ENCODE results near the gene SGTA.

- TF ChIP-seq CTCF (conservative IDR thresholded peaks at IDR 0.05; ENCODE audit: low read depth, low read length) (no peak), POLR2A (IDR thresholded peaks at IDR 0.05; ENCODE audit: low read depth, low read length) (no peak), RAD21 (IDR thresholded peaks at IDR 0.05; ENCODE audit: low read length) (no peak), RFX5 (IDR thresholded peaks at IDR 0.05; ENCODE audit: low read depth, low read length) (no peak), SMC3 (IDR thresholded peaks at IDR 0.05; ENCODE audit: low read depth, low read length) (no peak), USF2 (IDR thresholded peaks at IDR 0.05; ENCODE audit: low read depth, low read length) (no peak), RCOR1 (IDR thresholded peaks at IDR 0.05; ENCODE audit: insufficient replicate concordance, low read length) (no peak), FOS (IDR thresholded peaks at IDR 0.05; ENCODE audit: low read depth, low read length) (no peak), CEBPB (IDR thresholded peaks at IDR 0.05; ENCODE audit: low read depth, low read length) (no peak), MAZ (IDR thresholded peaks at IDR 0.05; ENCODE audit: borderline replicate concordance, low read depth, low read length) (no peak), CHD1 (IDR thresholded peaks at IDR 0.05; ENCODE audit: low read depth, low read length) (no peak)
These were observed 21.3 kb upstream of the SGTA start for GRCh38 chr19:2804156-2805004.

Measured in IMR-90 (cell line).